K562 (cell line): Measurements from ENCODE around the gene SAMD4A. TPM values are rescaled to one million over a fixed set of nuclear protein-coding genes. Genes with fewer than 3 reads are reported as not detected.

Experiments used
- ATAC-seq: fragments of 200-7000 bp; cut with Tn5 transposase; 3 replicates; pipeline ENCODE4 v1.9.1; 2020; ENCODE audit warnings: moderate library complexity
- BruUV-seq: library from RNA; stranded (reverse); fragments of 400-500 nt; replicated peaks from 2 replicates; lab custom pipeline; 2021; lab: Mats Ljungman, UMichigan
- CTCF ChIA-PET: fragments of 300-600 bp; formaldehyde crosslinking; extraction: SDS; loops from one replicate; lab custom pipeline; 2021; ENCODE audit warnings: low intra/inter-chr PET ratio; lab: Yijun Ruan, JAX
- POLR2A ChIA-PET: fragments of 300-600, 350-650 bp; sonication (Branson Sonifier 250); formaldehyde crosslinking; extraction: SDS; loops from one replicate; lab custom pipeline; 2021; ENCODE audit warnings: antibody characterized with exemption, inconsistent platforms; lab: Yijun Ruan, JAX
- DNase-seq, 4 experiments: peaks; one replicate each; pipeline versions ENCODE4 v3.0.0 to v3.0.0-alpha.2; 2011 to 2018; ENCODE audit warnings: low spot score in 3 of 4, mixed read lengths in 3 of 4; ENCODE audit errors: extremely low read depth in 1 of 4
- FAIRE-seq: peaks from 2 replicates; lab custom pipeline; 2011; peaks lifted over from hg19 to GRCh38; lab: Jason Lieb, UNC
- H2AFZ ChIP-seq: 2 replicates; pipeline ENCODE4 v1.6.0; 2011; ENCODE audit warnings: low read depth, low read length, control low read depth, inconsistent platforms
- H3K27ac ChIP-seq: fragments of 200-600 bp; 3 replicates; pipeline ENCODE4 v1.8.0; 2011; ENCODE audit warnings: low read depth, mild to moderate bottlenecking, control low read depth, inconsistent platforms, low read length, moderate library complexity, mixed read lengths; ENCODE audit errors: extremely low read depth
- H3K27me3 ChIP-seq, 2 experiments: fragments of 300-600 bp in 1 of 2; 2 replicates in 1 of 2; 3 replicates in 1 of 2; pipeline versions ENCODE4 v1.6.0 to v1.8.0; 2011; ENCODE audit warnings: inconsistent platforms in 2 of 2, low read length in 2 of 2, mild to moderate bottlenecking in 1 of 2, mixed read lengths in 1 of 2, moderate library complexity in 1 of 2; ENCODE audit not compliant: control insufficient read depth in 2 of 2, insufficient read depth in 2 of 2
- H3K36me3 ChIP-seq: fragments of 300-600 bp; 3 replicates; pipeline ENCODE4 v1.8.0; 2011; ENCODE audit warnings: mild to moderate bottlenecking, low read length, inconsistent platforms; ENCODE audit not compliant: control insufficient read depth, insufficient read depth
- H3K4me1 ChIP-seq, 2 experiments: fragments of 200-600 bp in 1 of 2; replicated peaks in 1 of 2; 2 replicates in 1 of 2; 3 replicates in 1 of 2; pipeline versions ENCODE4 v1.5.1 to v1.8.0; 2011; ENCODE audit warnings: inconsistent platforms in 2 of 2, low read length in 2 of 2, mild to moderate bottlenecking in 1 of 2, mixed read lengths in 1 of 2, moderate library complexity in 1 of 2; ENCODE audit not compliant: control insufficient read depth in 2 of 2, insufficient read depth in 2 of 2
- H3K4me2 ChIP-seq: 2 replicates; pipeline ENCODE4 v1.6.1; 2011; ENCODE audit warnings: low read length, control low read depth, inconsistent platforms, mixed read lengths; ENCODE audit not compliant: insufficient read depth
- H3K4me3 ChIP-seq: fragments of 200-600 bp; sonication (generic), shearing (Covaris generic); 2 replicates; pipeline ENCODE4 v1.5.1; 2016; ENCODE audit warnings: control low read depth, inconsistent platforms
- H3K79me2 ChIP-seq: fragments of 200-600 bp; 3 replicates; pipeline ENCODE4 v1.8.0; 2011; ENCODE audit warnings: low read length, inconsistent platforms; ENCODE audit not compliant: control insufficient read depth, insufficient read depth
- H3K9ac ChIP-seq, 2 experiments: 2 replicates each; pipeline versions ENCODE4 v1.6.0 to v1.6.1; 2011; ENCODE audit warnings: low read depth in 2 of 2, low read length in 2 of 2, control low read depth in 1 of 2, inconsistent platforms in 1 of 2, mild to moderate bottlenecking in 1 of 2, mixed read lengths in 1 of 2; ENCODE audit not compliant: insufficient read depth in 1 of 2
- H3K9me1 ChIP-seq: one replicate; pipeline ENCODE4 v1.6.0; 2011; ENCODE audit warnings: inconsistent platforms, mild to moderate bottlenecking, low read length, moderate library complexity; ENCODE audit not compliant: control insufficient read depth, insufficient read depth
- H3K9me3 ChIP-seq: replicated peaks from 2 replicates; pipeline ENCODE4 v1.5.1; 2011; ENCODE audit warnings: low read depth, low read length, inconsistent platforms; ENCODE audit not compliant: control insufficient read depth, insufficient read depth
- H4K20me1 ChIP-seq: replicated peaks from 2 replicates; pipeline ENCODE4 v1.6.1; 2011; ENCODE audit warnings: low read length, inconsistent platforms, mixed read lengths; ENCODE audit not compliant: control insufficient read depth, insufficient read depth
- CBFB ChIP-seq: sonication (generic); formaldehyde crosslinking; IDR thresholded peaks from 2 replicates; pipeline ENCODE4 v1.4.0; 2020; ENCODE audit warnings: mild to moderate bottlenecking, missing genetic modification reagents
- CHD1 ChIP-seq: fragments of 200-600 bp; sonication (generic); IDR thresholded peaks from one replicate; pipeline ENCODE4 v1.6.1; 2012; ENCODE audit warnings: mild to moderate bottlenecking, moderate library complexity, low read length, inconsistent platforms
- DACH1 ChIP-seq: fragments of 450-650 bp; IDR thresholded peaks from 2 replicates; pipeline ENCODE4 v1.6.1; 2018; ENCODE audit not compliant: partially characterized antibody
- EGR1 ChIP-seq: fragments of 450-650 bp; conservative IDR thresholded peaks from 2 replicates; pipeline ENCODE4 v1.6.1; 2017; ENCODE audit warnings: mild to moderate bottlenecking
- ELF1 ChIP-seq: fragments of 200-800 bp; sonication (Bioruptor generic); IDR thresholded peaks from 2 replicates; pipeline ENCODE4 v1.6.1; 2016; ENCODE audit warnings: missing genetic modification characterization, missing compliant biosample characterization
- EZH2 ChIP-seq: IDR thresholded peaks from 2 replicates; pipeline ENCODE4 v1.6.1; 2012; ENCODE audit warnings: low read depth, mild to moderate bottlenecking, inconsistent platforms, low read length, borderline replicate concordance
- HDAC1 ChIP-seq, 2 experiments: fragments of 450-650 bp; IDR thresholded peaks; 2 replicates each; pipeline ENCODE4 v1.6.1; 2016 to 2017; ENCODE audit warnings: inconsistent platforms in 1 of 2, mild to moderate bottlenecking in 1 of 2, moderate library complexity in 1 of 2
- KDM2B ChIP-seq: fragments of 250-450 bp; sonication (Bioruptor Pico); IDR thresholded peaks from 2 replicates; pipeline ENCODE4 v1.8.0; 2021; ENCODE audit warnings: mild to moderate bottlenecking, moderate library complexity
- MAZ ChIP-seq, 2 experiments: fragments of 450-650 bp in 1 of 2; sonication (generic) in 1 of 2; formaldehyde crosslinking; IDR thresholded peaks in 1 of 2; conservative IDR thresholded peaks in 1 of 2; 2 replicates each; pipeline versions ENCODE4 v1.4.0 to v1.5.0; 2020; ENCODE audit warnings: mild to moderate bottlenecking in 1 of 2, missing genetic modification reagents in 1 of 2
- OTX1 ChIP-seq: fragments of 450-650 bp; formaldehyde crosslinking; IDR thresholded peaks from 2 replicates; pipeline ENCODE4 v1.4.0; 2022; ENCODE audit warnings: mild to moderate bottlenecking
- SMAD4 ChIP-seq: fragments of 250-450 bp; sonication (Bioruptor Pico); conservative IDR thresholded peaks from 2 replicates; pipeline ENCODE4 v1.8.0; 2021; ENCODE audit warnings: inconsistent platforms, mild to moderate bottlenecking, moderate library complexity
- ZNF174 ChIP-seq: fragments of 250-450 bp; sonication (Bioruptor Pico); IDR thresholded peaks from 2 replicates; pipeline ENCODE4 v1.4.0; 2020; ENCODE audit warnings: mild to moderate bottlenecking
- ZNF23 ChIP-seq: fragments of 250-450 bp; sonication (Bioruptor Pico); IDR thresholded peaks from 2 replicates; pipeline ENCODE4 v1.4.0; 2020; ENCODE audit warnings: mild to moderate bottlenecking
- ZNF347 ChIP-seq: fragments of 450-650 bp; formaldehyde crosslinking; IDR thresholded peaks from 2 replicates; pipeline ENCODE4 v1.4.0; 2020; ENCODE audit warnings: low read depth, mild to moderate bottlenecking, moderate library complexity
- WGBS: fragments of 100-300 bp; shearing (Covaris generic); methylation state at CpG from one replicate; pipeline ENCODE4 v1.1.6; 2016; ENCODE audit warnings: low coverage, mixed read lengths; ENCODE audit not compliant: insufficient coverage; ENCODE audit errors: missing lambda C conversion rate; 5-methylcytosine and 5-hydroxymethylcytosine counted together
- in situ Hi-C: fragments of 300-500 bp; cut with MboI; formaldehyde crosslinking; loops from 4 replicates; pipeline ENCODE4 v1.15.0; 2018; ENCODE audit warnings: inconsistent platforms, mixed read lengths
- intact Hi-C: fragments of 100-400 bp; cut with micrococcal nuclease; formaldehyde crosslinking; loops from 2 replicates; pipeline ENCODE4 v1.14.2; 2022
- polyA plus RNA-seq, 8 experiments: library from polyadenylated mRNA; depleted of rRNA in 4 of 8; stranded (reverse) in 5 of 8; unstranded in 3 of 8; fragments of >200 nt; fragmentation: Nextera tagmentation in 2 of 8; fragmentation: Illumina TruSeq in 1 of 8; extraction: Ambion mirVana in 2 of 8; extraction: Trizol in 1 of 8; gene quantifications; 2 replicates each; pipeline versions ENCODE4 v1.2.1 to v1.2.3, GENCODE V29; 2011 to 2014; ENCODE audit warnings: inconsistent platforms in 1 of 8, missing spikeins in 1 of 8
- total RNA-seq, 7 experiments: library from RNA; depleted of rRNA in 6 of 7; stranded (reverse); fragments of >200 nt in 6 of 7; fragmentation: Illumina TruSeq in 2 of 7; extraction: Trizol in 2 of 7; gene quantifications; 2 replicates each; pipeline versions ENCODE4 v1.2.1 to v1.2.3, GENCODE V29; 2011 to 2021; ENCODE audit warnings: low replicate concordance in 1 of 7
- TF ChIP-seq, protein P1 (sequence below), 3 experiments: fragments of 200-800 bp in 1 of 3; sonication (Bioruptor generic) in 1 of 3; sonication (generic) in 1 of 3; formaldehyde crosslinking in 1 of 3; IDR thresholded peaks; 2 replicates each; pipeline versions ENCODE4 v1.6.1 to v1.8.0; 2016 to 2022; ENCODE audit warnings: mild to moderate bottlenecking in 2 of 3, missing compliant biosample characterization in 2 of 3, missing genetic modification characterization in 2 of 3, missing genetic modification reagents in 1 of 3
- TF ChIP-seq, protein P2 (sequence below): fragments of 450-650 bp; IDR thresholded peaks from 2 replicates; pipeline ENCODE4 v1.6.1; 2016; ENCODE audit warnings: mild to moderate bottlenecking
- TF ChIP-seq, protein P3 (sequence below): fragments of 150-350 bp; IDR thresholded peaks from 2 replicates; pipeline ENCODE4 v1.6.1; 2014; ENCODE audit warnings: low read depth, mild to moderate bottlenecking, low read length, borderline replicate concordance

SAMD4A gene
- total and polyA plus RNA-seq, 9 of the 15 experiments (the other 6 are each of a cell fraction or from before 2014, with no cell fraction given), result 0.66 to 6.8 (median 3.3) TPM

DNA sequence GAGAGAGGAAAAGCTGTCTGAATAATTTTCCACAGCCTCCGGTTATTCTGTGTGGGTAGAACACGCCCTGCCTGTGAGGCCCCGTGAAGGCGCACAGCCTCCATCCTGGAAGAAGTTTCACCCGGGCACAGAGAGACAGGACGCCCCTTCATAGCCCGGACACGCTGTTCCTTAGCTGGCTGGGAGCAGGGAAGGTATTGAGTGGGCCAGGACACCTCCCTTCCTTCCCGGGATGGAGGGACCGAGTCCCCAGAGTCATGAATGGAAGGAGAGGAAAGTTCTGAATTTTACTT is 200.2 kb downstream of the SAMD4A start:
- 75% methylated on average over 4 of the region's 10 CpGs for WGBS
- ChIA-PET CTCF (no interaction called here), POLR2A (no interaction called here)
- Histone ChIP-seq H4K20me1 (no peaks in the 10 kb centered on the region), H2AFZ (no peak overlapping the region), H3K9me3 (no peaks in the 10 kb centered on the region), H3K27ac (no peak overlapping the region), H3K4me1 (peaks cover 4 to 24% of the 10 kb centered on the region in 2 experiments; a peak in 3 of 5 replicates), H3K27me3 (no peaks in the 10 kb centered on the region), H3K9ac (no peak overlapping the region; a peak in 1 of 4 replicates), H3K9me1 (no peaks in the 10 kb centered on the region), H3K36me3 (peaks cover 45% of the 10 kb centered on the region; the same call in 2 of the 3 replicates), H3K4me3 (no peak overlapping the region), H3K4me2 (no peak overlapping the region), H3K79me2 (no peaks in the 10 kb centered on the region; the same call in 2 of the 3 replicates)
- ATAC-seq (no peak), FAIRE-seq (no peak), DNase-seq (no peak)
- intact Hi-C loops, result no loop called here
- in situ Hi-C loops, result no loop called here
- BruUV-seq, result no TSS peak
- no peak for TF ChIP-seq MAZ (CRISPR knock-in tag; conservative IDR thresholded peaks at IDR 0.05 in 1 of 2, IDR thresholded peaks at IDR 0.05 in 1 of 2)
- TF ChIP-seq OTX1 (CRISPR knock-in tag), result no peak
- no peak for TF ChIP-seq EZH2
- TF ChIP-seq, protein P1, sequence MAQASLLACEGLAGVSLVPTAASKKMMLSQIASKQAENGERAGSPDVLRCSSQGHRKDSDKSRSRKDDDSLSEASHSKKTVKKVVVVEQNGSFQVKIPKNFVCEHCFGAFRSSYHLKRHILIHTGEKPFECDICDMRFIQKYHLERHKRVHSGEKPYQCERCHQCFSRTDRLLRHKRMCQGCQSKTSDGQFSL (CRISPR knock-in tag; IDR thresholded peaks at IDR 0.05), result no peak
- TF ChIP-seq, protein P1 (tag; IDR thresholded peaks at IDR 0.05), result no peak
- TF ChIP-seq ZNF23 (CRISPR knock-in tag), result no peak
- TF ChIP-seq CBFB (CRISPR knock-in tag), result no peak
- TF ChIP-seq DACH1, result no peak
- TF ChIP-seq, protein P2, sequence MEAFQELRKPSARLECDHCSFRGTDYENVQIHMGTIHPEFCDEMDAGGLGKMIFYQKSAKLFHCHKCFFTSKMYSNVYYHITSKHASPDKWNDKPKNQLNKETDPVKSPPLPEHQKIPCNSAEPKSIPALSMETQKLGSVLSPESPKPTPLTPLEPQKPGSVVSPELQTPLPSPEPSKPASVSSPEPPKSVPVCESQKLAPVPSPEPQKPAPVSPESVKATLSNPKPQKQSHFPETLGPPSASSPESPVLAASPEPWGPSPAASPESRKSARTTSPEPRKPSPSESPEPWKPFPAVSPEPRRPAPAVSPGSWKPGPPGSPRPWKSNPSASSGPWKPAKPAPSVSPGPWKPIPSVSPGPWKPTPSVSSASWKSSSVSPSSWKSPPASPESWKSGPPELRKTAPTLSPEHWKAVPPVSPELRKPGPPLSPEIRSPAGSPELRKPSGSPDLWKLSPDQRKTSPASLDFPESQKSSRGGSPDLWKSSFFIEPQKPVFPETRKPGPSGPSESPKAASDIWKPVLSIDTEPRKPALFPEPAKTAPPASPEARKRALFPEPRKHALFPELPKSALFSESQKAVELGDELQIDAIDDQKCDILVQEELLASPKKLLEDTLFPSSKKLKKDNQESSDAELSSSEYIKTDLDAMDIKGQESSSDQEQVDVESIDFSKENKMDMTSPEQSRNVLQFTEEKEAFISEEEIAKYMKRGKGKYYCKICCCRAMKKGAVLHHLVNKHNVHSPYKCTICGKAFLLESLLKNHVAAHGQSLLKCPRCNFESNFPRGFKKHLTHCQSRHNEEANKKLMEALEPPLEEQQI, result no peak
- no peak for TF ChIP-seq HDAC1 (IDR thresholded peaks at IDR 0.05)
- no peak for TF ChIP-seq SMAD4 (CRISPR knock-in tag)
- no peak for TF ChIP-seq ZNF347 (CRISPR knock-in tag)
- TF ChIP-seq KDM2B (CRISPR knock-in tag), result no peak
- TF ChIP-seq CHD1, result no peak
- TF ChIP-seq, protein P3, sequence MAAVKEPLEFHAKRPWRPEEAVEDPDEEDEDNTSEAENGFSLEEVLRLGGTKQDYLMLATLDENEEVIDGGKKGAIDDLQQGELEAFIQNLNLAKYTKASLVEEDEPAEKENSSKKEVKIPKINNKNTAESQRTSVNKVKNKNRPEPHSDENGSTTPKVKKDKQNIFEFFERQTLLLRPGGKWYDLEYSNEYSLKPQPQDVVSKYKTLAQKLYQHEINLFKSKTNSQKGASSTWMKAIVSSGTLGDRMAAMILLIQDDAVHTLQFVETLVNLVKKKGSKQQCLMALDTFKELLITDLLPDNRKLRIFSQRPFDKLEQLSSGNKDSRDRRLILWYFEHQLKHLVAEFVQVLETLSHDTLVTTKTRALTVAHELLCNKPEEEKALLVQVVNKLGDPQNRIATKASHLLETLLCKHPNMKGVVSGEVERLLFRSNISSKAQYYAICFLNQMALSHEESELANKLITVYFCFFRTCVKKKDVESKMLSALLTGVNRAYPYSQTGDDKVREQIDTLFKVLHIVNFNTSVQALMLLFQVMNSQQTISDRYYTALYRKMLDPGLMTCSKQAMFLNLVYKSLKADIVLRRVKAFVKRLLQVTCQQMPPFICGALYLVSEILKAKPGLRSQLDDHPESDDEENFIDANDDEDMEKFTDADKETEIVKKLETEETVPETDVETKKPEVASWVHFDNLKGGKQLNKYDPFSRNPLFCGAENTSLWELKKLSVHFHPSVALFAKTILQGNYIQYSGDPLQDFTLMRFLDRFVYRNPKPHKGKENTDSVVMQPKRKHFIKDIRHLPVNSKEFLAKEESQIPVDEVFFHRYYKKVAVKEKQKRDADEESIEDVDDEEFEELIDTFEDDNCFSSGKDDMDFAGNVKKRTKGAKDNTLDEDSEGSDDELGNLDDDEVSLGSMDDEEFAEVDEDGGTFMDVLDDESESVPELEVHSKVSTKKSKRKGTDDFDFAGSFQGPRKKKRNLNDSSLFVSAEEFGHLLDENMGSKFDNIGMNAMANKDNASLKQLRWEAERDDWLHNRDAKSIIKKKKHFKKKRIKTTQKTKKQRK, result no peak
- no peak for TF ChIP-seq EGR1
- TF ChIP-seq ZNF174, result no peak
- TF ChIP-seq ELF1, result no peak
